Occipital lobe (tissue), 2 donors: Measurements from ENCODE around the gene MAMDC4. TPM values are rescaled to one million over a fixed set of nuclear protein-coding genes. Genes with fewer than 3 reads are reported as not detected.
"Not testable (repeated sequence)": the region's sequence is repeated elsewhere in the genome, so short reads cannot be mapped to it uniquely, and the experiment has no call there.

ENCODE experiments used
- DNase-seq: peaks from one replicate; lab custom pipeline; 2025; lab: John Stamatoyannopoulos, UW
- total RNA-seq: library from RNA; depleted of rRNA; stranded (reverse); fragments of >200 nt; gene quantifications from one replicate; pipeline ENCODE4 v1.2.3, GENCODE V29; 2014

The MAMDC4 gene
- 2.5 TPM for total RNA-seq

DNA sequence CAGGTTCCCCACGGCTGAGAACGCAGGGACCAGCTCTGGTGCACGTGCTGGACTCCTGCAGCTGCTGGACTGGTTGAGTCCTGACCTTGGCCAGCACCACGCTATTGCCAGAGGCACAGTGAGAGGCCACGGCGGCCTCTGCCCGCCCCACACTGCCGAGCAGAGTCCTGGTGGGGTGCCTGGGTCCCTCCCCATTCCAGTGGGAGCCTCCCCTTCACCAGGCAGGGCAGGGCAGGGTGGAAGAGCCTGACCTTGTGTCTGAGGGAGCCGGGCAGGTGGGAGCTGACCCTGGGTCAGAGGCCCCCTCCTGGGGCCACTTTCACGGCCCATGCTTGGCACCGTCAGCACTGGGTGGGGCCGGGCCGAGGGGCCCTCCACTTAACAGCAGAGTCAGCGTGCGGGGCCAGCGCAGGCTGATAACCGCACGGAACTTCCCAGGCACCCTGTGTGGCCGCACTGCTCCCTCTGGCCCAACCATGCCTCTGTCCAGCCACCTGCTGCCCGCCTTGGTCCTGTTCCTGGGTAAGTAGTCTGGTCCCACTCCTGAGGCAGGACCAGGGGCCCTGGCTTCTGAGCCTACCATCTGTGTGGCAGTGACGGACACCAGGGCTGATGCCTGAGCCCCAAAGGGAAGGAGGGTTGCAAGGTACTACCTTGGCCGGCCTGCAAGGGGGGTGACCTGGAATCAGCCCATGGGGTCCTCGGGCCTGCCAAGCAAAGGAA, at the start of gene MAMDC4:
Gene MAMDC4, plus strand, starts transcription at position 406 of the 723 bp plus-strand sequence. Its CDS starts 71 bp downstream, at position 477.
- DNase-seq: no peak

DNA sequence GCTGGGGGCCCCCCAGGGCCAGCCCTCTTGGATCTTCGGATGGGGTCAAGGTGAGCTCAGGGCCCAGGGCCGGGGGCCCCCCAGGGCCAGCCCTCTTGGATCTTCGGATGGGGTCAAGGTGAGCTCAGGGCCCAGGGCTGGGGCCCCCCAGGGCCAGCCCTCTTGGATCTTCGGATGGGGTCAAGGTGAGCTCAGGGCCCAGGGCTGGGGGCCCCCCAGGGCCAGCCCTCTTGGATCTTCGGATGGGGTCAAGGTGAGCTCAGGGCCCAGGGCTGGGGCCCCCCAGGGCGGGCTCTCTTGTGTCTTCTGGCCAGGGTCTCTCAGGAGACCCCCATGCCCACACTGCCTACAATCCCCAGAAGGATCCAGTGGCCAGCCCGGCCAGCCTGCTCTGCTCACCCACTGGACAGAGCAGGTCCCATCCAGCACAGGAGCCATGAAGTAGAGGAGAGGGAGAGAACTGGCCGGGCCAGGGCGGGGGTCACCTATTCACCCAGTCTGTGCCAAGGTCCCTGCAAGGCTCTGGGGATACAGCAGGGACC, 49.1 kb upstream of the MAMDC4 start:
- not testable (repeated sequence) for DNase-seq

DNA sequence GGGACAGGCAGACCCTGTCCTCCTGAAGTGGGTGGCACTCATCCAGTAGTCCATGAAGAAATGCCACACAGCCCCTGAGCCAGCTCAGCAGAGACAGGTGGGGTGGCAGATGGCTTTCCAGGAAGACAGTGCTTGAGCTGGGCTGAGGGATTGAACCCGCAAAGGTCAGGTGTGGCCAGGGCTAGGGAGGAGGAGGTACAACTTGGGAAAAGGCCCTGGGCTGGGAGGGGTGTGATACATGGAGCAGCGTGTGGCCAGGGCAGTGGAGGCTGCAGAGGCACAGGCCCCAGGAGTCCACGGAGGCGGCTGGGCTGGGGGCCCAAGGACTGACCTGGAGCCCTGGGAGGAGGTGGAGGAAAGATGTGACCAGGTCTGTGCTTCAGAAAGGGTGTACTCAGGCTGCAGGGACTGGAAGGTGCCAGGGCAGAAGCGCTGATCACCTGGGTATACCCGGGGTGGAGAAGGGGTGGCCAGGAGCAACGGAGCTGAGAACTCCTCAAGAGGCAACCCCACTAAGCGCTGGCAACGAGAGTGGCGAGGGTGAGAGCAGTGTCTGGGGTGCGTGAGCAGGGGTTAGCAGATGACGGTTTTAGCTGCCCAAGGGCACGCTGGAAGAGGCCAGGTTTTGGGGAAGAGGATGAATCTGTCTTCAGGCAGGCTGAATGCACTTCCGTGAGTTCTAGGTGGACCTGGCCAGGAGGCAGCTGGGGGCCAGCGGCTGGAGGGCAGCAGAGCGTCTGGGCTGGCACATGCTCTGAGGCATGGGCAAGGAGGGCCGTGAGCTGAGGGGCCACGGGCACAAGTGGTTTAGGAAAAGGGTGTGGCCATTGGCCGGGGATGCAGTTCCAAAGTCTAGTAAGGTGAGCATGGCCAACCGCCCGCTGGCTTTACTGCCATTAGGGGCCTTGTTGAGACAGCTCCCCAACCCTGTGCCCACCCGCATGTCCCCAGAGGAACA, 48.3 kb upstream of the MAMDC4 start:
- no peak for DNase-seq

DNA sequence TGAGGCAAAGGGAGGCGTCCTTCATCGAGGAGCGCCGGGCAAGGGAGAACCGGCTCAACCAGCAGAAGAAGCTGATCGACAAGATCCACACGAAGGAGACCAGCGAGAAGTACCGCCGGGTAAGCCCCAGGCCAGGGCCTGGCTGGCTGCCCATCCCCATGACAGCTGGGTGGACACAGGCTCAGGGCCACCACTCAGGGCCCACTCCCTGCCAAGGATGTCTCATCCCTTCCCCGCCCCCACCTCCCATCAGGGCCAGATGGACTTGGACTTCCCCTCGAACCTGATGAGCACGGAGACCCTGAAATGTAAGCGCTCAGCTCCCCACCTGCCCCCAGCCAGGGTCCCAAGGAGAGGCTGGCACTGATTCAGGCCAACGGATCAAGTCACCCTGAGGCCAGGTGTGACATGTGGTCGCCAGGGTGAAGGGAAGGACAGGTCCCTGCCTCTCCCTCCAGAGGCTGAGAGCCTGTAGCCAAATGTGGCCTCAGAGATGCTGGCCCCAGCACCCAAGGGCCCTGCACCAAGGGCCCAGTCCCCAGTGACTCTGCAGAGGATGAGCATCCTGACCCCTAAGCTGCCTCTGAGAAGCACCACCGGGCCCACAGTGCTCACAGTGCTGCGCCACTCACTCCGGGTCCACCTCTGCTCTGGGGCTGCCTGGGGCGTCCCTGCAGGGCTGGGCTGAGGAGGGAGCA, 47.5 kb upstream of the MAMDC4 start:
- no peak for DNase-seq

DNA sequence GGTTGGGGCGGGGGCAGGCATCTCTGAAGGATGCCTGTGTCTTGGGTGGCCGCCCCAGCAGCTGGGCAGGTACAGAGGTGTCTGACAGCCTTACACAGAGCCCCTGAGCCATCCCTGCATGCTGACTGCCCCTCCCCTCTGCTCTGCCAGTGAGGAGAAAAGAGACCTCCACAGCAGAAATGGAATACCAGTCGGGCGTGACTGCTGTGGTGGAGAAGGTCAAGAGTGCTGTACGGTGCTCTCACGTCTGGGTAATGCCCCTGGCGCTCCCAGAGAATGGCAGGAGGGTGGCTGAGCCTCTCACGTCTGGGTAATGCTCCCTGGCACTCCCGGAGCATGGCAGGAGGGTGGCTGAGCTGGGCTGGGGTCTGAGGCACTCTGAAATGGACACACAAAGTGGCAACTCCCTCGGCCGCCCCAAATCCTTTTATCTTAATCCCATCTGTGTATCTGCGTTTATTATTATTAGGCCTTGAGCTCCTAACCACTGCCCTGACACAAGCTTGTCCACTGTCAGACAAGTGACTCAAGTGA, 46.9 kb upstream of the MAMDC4 start:
- DNase-seq: no peak

DNA sequence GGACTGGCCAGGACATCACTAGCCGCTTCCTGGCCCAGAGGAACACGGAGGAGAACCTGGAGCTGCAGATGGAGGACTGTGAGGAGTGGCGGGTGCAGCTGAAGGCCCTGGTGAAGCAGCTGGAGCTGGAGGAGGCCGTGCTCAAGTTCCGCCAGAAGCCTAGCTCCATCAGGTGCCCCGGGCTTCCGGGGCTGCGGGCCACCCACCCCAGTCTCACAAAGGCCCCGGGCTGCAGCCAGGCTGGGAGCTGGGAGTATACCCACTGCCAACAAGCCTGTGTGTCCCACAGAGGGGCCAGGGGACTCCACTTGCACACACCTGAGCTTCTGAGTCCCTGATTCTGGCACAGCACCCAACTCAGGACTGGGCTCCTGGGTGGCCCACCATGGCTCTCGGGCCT, 46.1 kb upstream of the MAMDC4 start:
- no peak for DNase-seq

DNA sequence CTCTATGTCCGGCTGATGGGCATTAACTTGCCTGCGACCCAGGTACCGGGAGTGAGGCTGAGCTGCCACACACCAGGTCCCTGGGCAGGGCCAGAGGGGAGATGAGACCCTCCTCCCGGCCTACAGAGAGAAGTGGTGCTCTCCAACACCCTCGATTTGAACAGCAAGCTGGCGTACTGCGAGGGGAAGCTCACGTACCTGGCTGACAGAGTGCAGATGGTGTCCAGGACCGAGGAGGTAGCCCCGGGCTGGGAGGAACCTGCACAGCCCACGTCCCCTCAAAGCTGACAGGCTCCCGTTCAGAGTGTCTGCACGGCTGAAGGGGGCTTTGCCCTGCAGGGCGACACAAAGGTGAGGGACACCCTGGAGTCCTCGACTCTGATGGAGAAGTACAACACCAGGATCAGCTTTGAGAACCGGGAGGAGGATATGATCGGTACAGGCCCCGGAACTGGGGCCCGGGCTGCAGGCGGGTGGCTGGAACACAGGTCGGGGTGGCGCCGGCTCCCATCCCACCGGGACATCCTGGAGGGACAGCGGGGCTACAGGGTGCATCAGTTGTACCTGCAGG, 45.4 kb upstream of the MAMDC4 start:
- no peak for DNase-seq

DNA sequence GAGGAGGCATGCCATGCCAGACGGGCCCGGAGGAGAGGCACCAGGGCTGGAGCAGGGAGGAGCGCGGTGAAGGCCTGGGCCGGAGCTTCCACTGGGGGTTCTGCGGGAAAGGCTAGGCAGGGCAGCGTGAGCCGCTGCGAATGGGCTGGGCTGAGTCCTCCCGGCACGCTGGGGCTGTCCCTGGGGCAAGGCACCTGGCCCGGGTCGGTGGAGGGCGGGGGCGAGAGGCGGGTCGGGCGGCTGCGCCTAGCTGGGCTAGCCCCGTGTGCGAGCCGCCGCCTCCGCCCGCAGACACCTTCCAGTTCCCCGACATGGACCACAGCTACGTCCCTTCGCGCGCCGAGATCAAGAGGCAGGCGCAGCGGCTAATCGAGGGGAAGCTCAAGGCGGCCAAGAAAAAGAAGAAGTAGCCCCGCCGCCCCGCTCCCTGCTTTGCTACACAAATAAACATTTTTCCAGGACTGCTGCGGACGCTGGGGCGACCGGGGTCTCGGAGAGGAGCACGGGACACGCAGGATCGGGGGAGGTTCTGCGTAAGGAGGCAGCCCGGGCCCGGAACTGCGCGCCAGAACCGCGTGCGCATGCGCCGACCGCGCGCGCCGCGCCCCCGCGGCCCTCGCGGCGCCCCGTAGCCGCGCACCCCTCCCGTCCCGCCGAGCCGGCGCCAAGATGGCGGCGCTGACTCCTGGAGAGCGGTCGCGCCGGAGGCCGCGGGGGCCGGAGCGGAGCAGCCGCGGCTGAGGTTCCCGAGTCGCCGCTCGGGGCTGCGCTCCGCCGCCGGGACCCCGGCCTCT, 44.7 kb upstream of the MAMDC4 start, which contains the start of gene RABL6:
Gene RABL6, plus strand, starts transcription at position 668 of the 794 bp plus-strand sequence. CDS start 249 bp downstream, outside the sequence.
- DNase-seq: peak; percentile 64

DNA sequence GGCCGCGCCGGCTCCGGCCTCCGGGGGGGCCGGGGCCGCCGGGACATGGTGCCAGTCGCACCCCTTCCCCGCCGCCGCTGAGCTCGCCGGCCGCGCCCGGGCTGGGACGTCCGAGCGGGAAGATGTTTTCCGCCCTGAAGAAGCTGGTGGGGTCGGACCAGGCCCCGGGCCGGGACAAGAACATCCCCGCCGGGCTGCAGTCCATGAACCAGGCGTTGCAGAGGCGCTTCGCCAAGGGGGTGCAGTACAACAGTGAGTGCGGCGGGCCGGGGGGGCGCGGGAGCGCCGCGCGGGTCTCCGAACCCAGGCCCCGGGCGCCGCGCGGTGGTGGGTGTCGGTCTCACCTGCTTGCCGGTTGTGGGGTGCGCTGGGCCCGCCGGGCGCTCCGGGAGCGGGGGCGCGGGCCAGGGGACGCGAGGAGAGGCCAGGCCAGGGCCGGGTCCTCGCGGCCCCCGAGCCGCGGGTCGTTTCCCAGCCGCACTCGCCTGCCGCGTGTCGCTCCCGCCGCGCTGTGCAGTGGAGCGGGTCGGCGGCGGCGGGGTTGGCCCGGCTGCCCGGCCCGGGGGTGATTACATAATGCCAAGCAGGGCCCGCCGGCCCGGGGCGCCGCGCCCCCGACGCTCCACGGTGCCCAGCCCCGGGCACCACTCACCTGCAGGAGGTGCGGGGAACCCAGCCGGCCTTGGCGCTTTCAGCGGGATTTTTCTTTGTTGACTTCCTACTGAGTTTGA, 43.9 kb upstream of the MAMDC4 start:
- no peak for DNase-seq

DNA sequence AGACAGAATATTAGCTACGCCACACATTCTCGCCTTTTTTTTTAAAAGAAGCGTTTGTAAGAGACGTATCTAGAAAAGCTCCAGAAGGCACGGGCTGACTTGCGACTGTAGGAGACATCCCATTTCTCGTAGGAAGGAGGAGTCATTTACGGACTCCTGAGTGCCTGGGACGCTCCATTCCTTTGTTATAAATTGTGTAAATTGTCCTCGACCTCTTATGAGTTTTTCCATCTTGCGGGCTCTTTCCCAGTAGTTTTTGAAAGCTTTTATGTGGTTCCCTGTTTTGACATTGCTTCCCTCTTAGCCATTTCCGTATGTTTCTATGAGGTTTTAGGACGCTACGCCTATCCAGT, 43.4 kb upstream of the MAMDC4 start:
- DNase-seq: no peak

DNA sequence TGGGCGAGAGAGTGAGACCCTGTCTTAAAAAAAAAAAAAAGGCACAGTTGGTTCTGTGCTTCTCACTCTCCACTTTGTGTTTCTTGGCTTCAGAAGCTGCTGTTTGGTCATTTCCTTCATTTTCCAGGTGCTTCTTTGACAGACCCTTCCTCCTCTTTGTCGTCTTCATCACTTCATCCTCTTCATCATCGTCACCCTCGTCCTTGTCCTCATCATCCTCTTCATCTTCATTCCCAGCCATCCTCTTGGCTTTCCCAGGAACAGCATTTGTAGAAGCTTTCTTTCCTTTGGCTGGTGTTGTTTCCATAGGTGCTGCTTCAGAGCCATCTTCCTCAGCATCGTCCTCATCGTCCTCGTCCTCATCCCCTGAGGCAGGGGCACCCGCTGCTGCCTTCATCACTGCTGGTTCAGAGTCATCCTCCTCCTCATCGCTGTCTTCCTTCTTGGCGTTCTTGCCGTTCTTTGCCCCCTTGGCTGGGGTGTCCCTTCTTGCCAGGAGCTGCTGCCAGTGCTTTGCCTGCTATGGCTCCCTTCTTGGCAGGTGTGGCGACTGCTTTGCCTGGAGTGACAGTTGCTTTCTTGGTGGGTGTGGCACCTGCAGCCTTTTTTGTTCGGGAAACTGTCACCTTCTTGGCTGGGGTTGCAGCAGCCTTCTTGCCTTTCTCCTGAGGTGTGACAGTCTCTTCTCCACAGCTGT, 37.3 kb upstream of the MAMDC4 start:
- DNase-seq: no peak

DNA sequence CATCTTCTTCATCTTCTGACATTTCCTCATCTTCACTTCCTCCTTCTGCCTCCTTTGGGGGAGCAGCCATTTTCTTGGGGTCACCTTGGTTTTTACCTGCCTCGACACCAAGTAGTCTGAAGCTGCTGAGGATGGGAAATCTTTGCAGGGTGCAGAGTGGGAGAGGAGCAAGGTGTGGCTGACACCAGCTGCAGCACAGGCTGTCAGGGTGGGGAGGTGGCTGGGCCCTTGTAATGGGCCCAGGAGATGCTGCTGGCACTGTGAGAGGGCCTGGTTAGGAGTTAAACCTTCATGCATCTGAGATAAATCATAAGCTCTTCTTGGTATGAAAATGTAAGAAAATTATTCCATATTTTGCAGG, 36.7 kb upstream of the MAMDC4 start:
- no peak for DNase-seq

DNA sequence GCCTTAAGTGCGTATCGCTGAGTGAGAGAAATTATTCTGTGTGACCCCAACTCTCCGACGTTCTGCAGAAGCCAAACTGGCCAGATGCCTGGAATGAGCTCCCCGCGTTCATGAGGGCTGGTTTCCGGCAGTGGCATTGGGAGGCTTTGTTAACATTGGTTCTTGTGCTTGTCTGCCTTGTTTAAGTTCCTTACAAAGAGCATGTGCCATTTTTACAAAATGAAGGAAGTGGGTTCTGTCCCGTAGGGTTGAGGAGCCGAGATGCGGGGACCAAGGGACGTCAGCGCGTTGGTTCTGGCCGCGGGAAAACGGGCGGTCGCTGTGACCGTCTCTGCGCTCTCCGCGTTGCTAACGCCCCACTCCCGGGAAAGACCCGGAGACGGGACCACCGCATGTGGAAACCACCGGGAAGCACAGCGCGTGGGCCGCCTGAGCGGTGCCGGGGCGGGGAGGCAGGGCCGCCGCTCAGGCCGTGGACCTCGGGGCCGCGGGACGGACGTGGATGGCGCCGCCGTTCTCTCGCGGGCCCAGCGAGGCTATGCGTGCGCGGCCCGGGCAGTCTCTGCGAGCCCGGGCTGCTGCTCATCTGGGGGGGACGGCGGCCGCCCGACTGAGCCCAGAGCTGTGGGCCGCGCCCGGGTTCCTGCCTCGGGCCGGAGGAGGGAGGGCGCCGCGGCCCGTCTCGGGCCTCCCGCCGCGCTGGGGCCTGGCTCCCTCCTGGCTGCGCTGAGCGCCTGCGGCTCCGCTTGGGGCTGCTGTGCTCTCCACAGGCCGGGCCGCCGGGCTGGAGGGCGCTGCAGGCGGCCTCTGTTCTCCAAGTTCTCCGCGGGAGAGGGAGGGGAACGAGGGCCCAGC, 30.9 kb upstream of the MAMDC4 start:
- DNase-seq: no peak

DNA sequence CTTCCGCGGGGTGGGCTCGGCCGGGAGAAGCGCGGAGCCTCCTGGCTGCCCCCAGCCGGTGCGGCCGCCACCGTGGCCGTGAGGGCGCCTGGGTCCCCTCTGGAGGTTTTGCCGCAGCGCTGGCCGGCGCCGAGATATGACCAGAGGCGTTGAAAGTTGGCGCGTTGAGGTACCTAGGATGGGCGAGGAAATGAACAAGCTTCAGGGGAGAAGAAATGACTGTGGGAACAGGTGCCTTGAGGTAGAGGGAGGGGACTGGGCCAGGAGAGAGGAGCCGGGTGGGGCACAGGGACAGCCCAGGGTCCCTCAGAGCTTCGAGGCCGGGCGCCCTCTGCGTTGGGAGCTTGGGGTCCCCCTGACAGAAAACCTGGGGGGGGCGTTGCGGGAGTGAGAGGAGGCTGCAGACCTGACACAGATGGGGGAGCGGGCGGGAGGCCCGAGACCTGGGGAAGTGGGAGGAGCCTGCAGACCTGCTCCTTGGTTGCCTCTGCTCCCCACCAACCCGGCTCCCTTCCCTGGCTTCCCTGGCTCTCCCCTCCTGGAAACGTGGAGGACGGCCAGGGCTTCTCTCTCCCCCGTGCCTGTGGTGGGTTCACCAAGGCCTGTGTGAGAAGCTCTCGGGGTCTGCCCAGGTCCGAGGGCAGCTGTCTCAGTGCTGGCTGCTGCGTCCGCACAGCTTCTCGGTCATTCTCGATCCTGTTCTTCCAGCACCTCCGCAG, 30.2 kb upstream of the MAMDC4 start:
- no peak for DNase-seq

DNA sequence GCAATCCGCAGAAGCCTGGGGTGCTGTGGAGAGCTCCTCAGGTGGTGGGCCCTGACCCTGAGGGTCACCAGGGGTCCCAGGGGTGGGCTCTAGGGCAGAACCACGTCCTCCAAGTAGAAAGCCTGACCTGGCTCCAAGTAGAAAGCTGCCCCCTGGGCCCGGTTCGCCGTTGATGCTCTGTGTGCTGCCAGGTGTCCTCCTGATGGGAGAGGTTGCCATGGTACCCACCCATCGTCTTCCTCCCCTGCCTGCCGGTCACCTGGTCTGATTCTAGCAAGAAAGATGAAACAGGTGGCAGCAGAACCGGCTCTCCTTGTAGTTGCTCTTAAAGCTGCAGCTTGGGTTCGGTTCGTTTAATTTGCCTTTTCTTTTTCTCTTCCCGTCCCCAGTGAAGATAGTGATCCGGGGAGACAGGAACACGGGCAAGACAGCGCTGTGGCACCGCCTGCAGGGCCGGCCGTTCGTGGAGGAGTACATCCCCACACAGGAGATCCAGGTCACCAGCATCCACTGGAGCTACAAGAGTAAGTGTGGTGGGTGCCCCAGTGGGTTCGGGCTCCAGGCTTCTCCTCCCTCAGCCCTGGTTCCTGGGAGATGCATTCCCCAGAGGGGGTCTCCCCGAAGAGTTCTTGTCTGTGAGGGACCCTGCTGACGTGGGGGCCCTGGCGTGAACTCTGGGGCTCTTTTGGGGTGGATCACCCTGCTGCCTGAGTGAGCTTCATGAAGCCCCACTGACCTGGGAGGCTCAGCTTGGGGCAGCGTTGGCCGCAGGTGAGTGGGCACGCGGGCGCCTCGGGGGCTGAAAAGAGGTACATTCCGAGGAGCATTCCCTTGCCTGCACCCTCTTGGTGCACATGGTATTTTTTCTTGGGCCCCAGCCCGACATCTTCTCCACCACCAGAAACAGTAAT, 28.8 kb upstream of the MAMDC4 start:
- no peak for DNase-seq
